SIG-M5 treated with dmso at 0.1 percent for 504 hours (cell line): ENCODE results near the gene ZNF785.
A peak's percentile ranks its signal among the peaks of the same experiment; 100 is the strongest.

ENCODE experiments used
- DNase-seq: peaks from one replicate; lab custom pipeline; 2025; ENCODE audit not compliant: unreplicated experiment; lab: John Stamatoyannopoulos, UW

The ZNF785 gene

GRCh38 chr16:30567160-30567990 lies 18.1 kb downstream of the ZNF785 start:
- no peak for DNase-seq

- no peak for DNase-seq
Measured at GRCh38 chr16:30566531-30566930, 19.0 kb downstream of the ZNF785 start.

GRCh38 chr16:30565984-30566383 lies 19.5 kb downstream of the ZNF785 start:
- no peak for DNase-seq

- DNase-seq, result no peak
Measured at GRCh38 chr16:30565526-30565925, 20.0 kb downstream of the ZNF785 start.

- DNase-seq, result no peak
Measured at GRCh38 chr16:30562021-30562420, 23.5 kb downstream of the ZNF785 start.

- no peak for DNase-seq
Measured at GRCh38 chr16:30561089-30561816, 24.2 kb downstream of the ZNF785 start.

GRCh38 chr16:30559690-30560089 lies 25.8 kb downstream of the ZNF785 start:
- DNase-seq, result no peak

GRCh38 chr16:30558789-30559377 lies 26.6 kb downstream of the ZNF785 start:
- no peak for DNase-seq

- DNase-seq, result peak; percentile 97
Measured at GRCh38 chr16:30557957-30558788, 27.3 kb downstream of the ZNF785 start, which contains the start of gene ZNF764. Gene ZNF764, minus strand, starts transcription at chr16:30558374. Its CDS starts 192 bp downstream, at chr16:30558182.

- no peak for DNase-seq
Measured at GRCh38 chr16:30557707-30557956, 27.9 kb downstream of the ZNF785 start.

GRCh38 chr16:30556125-30556473 lies 29.4 kb downstream of the ZNF785 start:
- DNase-seq, result no peak

GRCh38 chr16:30555315-30556124 lies 30.0 kb downstream of the ZNF785 start:
- DNase-seq, result no peak

- no peak for DNase-seq
Measured at GRCh38 chr16:30554557-30555314, 30.8 kb downstream of the ZNF785 start.

- DNase-seq, result no peak
Measured at GRCh38 chr16:30553393-30553899, 32.1 kb downstream of the ZNF785 start.

GRCh38 chr16:30552956-30553355 lies 32.5 kb downstream of the ZNF785 start:
- no peak for DNase-seq

GRCh38 chr16:30551781-30552180 lies 33.7 kb downstream of the ZNF785 start:
- no peak for DNase-seq

- no peak for DNase-seq
Measured at GRCh38 chr16:30548416-30549253, 36.9 kb downstream of the ZNF785 start.

- DNase-seq, result peak; percentile 37
Measured at GRCh38 chr16:30546115-30546514, 39.4 kb downstream of the ZNF785 start.

- DNase-seq, result no peak
Measured at GRCh38 chr16:30543067-30543466, 42.4 kb downstream of the ZNF785 start.
